ENCODE measurements around the gene WDR86.

Gene WDR86

DNA sequence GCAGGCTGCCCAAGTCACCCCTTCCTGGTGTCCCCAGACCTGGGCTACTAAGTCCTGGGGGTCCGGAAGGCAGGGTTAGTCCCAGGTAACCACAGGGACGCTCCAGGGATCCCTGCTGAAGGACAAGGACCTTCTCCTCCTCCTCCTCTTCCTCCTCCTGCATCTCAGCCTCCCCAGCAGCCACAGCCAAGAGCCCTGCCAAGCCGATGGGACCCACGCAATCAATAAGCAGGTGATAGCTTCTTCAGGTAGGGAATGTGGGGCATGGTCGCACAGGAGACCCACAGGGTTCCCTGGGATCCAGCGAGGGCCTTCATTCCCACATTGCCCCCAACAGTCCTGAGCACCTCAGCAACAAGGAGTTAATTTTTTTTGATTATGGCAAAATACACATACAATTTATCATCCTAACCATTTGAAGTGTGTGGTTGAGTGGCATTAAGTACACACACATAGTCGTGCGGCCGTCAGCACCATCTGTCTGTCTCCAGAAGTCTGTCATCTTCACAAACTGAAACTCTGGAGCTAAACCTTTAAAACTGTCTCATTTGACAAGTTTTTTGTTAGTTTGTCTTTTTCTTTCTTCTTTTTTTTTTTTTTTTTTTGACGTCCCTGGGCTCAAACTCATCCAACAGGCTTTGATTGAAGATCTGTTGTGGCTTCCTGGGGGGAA lies 18.0 kb upstream of the WDR86 start:
- H3K4me3 Mint-ChIP-seq, result no peak overlapping the region
- no peak for DNase-seq (ENCODE audit: low spot score)
- no peaks in the 10 kb centered on the region for H3K36me3 Mint-ChIP-seq (ENCODE audit: low read depth)
- H3K27me3 Mint-ChIP-seq (ENCODE audit: low read depth), result no peaks in the 10 kb centered on the region
- H3K4me1 Mint-ChIP-seq (ENCODE audit: low read depth), result peaks cover 33% of the 10 kb centered on the region
- H3K9me3 Mint-ChIP-seq, result no peaks in the 10 kb centered on the region
- peak overlapping the region; percentile 20 for H3K27ac Mint-ChIP-seq

DNA sequence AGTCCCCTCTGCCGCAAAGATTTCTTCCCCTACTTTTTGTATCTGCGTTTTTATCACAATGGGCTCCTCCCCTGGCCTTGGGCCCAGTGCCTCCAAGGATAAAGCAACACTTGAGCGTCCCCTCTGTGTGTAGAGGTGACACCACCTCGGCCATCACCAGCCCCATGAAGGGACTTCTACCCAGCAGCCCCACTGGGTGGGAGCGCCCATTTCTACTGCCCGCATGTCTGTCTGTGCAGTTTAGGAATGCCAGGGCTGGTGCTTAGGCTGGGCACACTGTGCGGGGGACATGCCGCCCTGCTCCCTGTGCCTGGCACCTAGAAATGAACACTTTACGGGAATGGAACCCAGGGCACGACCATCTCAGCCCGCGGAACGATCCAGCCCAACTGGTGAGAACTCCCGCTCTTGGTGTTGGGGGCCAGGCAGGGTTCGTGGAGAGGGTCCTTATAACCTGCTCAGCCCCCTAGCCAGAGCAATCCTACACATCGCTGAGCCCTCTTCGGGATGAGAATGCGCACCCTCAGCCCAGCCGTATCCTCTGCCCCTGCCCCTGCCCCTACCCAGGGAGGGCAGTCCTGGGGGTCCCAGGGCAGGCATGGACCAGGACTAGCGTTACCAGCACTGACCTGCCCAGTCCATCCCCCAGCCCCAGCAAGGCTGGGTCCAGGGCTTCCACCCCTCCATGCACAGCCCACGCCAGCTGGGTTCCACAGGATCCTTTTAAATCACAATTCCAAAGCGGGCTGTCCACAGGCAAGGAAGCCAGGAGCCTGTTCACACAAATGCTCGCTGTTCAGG lies 17.3 kb upstream of the WDR86 start:
- no peak overlapping the region for H3K27ac Mint-ChIP-seq
- peaks cover 30% of the 10 kb centered on the region for H3K4me1 Mint-ChIP-seq (ENCODE audit: low read depth)
- no peaks in the 10 kb centered on the region for H3K27me3 Mint-ChIP-seq (ENCODE audit: low read depth)
- DNase-seq (ENCODE audit: low spot score), result no peak
- H3K9me3 Mint-ChIP-seq, result peaks cover 3% of the 10 kb centered on the region
- no peaks in the 10 kb centered on the region for H3K36me3 Mint-ChIP-seq (ENCODE audit: low read depth)
- H3K4me3 Mint-ChIP-seq, result no peak overlapping the region

DNA sequence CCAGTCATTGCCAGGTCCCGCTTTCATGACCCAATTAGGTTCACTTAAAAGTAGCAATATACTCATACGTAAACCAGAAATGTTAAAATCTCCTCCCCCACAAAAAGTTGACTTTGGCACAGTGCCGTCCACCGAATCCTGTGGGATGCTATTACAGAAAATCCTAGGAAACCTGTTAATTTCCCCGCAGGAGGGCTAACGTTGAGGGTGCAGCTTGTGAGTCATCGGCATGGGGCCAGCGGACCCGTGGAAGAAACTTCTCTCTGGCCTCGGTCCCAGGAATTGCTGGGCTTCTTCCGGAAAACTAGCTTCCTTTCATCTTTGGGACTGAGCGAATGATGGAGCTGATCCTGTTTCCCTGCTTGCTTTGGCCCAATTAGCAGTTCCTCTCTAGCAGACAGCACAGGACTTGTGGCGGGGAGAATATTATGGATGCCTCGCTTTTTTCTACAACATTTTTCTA lies 16.6 kb upstream of the WDR86 start:
- DNase-seq (ENCODE audit: low spot score), result no peak
- Mint-ChIP-seq H3K4me3 (no peak overlapping the region), H3K27me3 (ENCODE audit: low read depth) (peaks cover 5% of the 10 kb centered on the region), H3K4me1 (ENCODE audit: low read depth) (peaks cover 29% of the 10 kb centered on the region), H3K36me3 (ENCODE audit: low read depth) (peaks cover 4% of the 10 kb centered on the region), H3K27ac (no peak overlapping the region), H3K9me3 (peaks cover 9% of the 10 kb centered on the region)

DNA sequence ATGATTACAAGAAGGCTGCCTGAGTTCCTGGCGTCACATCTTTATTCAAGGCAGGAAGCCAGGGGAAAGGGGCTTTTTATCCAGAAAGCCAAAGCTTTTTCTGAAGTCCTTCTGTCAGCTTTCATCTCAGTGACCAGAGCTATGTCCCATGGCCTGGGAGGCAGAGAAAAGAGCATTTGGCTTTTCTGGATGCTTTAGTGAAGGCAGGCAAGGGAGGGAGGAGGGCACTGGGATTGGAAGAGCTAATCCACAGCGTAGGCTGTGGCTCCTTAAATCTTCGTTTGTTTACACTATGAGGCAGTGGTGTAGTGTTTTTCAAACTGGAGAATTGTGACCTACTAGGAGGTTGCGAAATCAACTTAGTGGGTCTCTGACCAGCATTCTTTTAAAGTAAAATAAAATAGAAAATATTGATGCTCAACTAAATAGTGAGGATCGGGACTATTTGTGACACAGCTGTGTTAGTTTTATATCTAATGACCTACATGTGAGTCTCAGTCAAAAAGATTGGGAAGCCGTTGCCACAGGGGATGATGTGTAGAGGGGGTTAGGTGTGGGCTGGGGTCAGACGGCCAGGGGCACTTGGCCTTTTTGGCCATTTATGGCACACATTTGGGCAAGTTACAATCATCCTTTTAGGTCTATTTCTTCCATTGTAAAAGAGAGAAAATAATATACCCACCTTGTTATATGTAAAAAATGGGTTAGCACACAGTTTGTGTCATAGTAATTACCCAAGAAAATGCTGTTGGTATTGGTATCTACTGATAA lies 16.0 kb upstream of the WDR86 start:
- Mint-ChIP-seq H3K27me3 (ENCODE audit: low read depth) (peaks cover 5% of the 10 kb centered on the region), H3K4me1 (ENCODE audit: low read depth) (peaks cover 27% of the 10 kb centered on the region), H3K9me3 (peaks cover 9% of the 10 kb centered on the region), H3K36me3 (ENCODE audit: low read depth) (peaks cover 4% of the 10 kb centered on the region), H3K27ac (no peak overlapping the region), H3K4me3 (no peak overlapping the region)
- no peak for DNase-seq (ENCODE audit: low spot score)

DNA sequence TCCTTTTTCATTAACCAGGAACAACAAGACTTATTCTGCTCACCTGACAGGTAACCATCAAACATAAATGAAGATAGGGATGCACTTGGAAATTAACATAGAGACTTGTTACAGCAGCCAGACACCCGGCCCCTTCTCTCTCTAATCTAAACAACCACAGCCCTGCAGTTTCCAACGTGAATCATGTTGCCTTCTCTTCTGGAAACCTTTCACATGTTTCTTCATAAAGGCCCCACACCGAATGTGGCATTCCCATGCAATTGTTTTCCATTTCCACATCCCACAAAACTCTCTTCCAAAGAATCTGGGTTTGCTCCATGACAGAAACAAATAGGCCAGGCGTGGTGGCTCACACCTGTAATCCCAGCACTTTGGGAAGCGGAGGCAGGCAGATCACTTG lies 15.0 kb upstream of the WDR86 start:
- Mint-ChIP-seq H3K4me3 (no peak overlapping the region), H3K4me1 (ENCODE audit: low read depth) (peaks cover 19% of the 10 kb centered on the region), H3K27me3 (ENCODE audit: low read depth) (peaks cover 5% of the 10 kb centered on the region), H3K36me3 (ENCODE audit: low read depth) (peaks cover 4% of the 10 kb centered on the region), H3K9me3 (peaks cover 12% of the 10 kb centered on the region), H3K27ac (no peak overlapping the region)
- no peak for DNase-seq (ENCODE audit: low spot score)

DNA sequence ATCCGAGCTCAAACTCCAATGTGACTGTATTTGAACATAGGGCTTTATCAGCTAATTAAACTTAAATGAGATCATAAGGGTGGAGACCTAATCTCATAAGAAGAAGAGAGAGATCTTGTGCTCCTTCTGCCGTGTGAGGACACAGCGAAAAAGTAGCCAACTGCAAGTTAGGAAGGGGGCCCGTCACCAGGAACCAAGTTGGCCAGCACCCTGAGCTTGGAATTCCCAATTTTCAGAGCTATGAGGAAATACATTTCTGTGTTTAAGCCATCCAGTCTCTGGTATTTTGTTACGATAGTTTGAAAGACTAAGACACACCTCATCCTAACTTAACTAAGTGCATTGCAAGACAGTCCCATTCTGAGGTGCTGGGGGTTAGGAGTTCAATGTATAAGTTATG lies 14.1 kb upstream of the WDR86 start:
- no peak overlapping the region for H3K4me3 Mint-ChIP-seq
- no peak overlapping the region for H3K27ac Mint-ChIP-seq
- H3K4me1 Mint-ChIP-seq (ENCODE audit: low read depth), result peaks cover 11% of the 10 kb centered on the region
- H3K27me3 Mint-ChIP-seq (ENCODE audit: low read depth), result peaks cover 5% of the 10 kb centered on the region
- DNase-seq (ENCODE audit: low spot score), result no peak
- peaks cover 4% of the 10 kb centered on the region for H3K36me3 Mint-ChIP-seq (ENCODE audit: low read depth)
- H3K9me3 Mint-ChIP-seq, result peaks cover 12% of the 10 kb centered on the region

DNA sequence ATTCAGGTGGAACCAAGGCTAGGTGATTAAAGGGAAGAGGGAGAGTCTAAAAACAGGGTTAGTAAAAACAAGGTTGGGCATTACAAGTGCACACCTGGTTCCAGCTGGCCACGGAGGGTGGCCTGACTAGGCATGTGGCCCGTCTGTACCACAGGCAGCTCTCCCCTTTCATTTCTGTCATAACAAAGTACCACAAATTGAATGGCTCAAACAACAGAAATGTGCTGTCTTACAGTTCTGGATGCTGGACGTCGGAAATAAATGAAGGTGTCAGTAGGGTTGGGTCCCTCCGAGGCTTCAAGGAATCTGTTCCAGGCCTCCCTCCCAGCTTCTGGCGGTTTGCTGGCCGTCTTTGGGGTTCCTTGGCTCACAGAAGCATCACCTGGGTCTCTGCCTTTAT lies 13.4 kb upstream of the WDR86 start:
- H3K27ac Mint-ChIP-seq, result no peak overlapping the region
- H3K27me3 Mint-ChIP-seq (ENCODE audit: low read depth), result peaks cover 7% of the 10 kb centered on the region
- H3K4me3 Mint-ChIP-seq, result no peak overlapping the region
- H3K4me1 Mint-ChIP-seq (ENCODE audit: low read depth), result peaks cover 4% of the 10 kb centered on the region
- peaks cover 12% of the 10 kb centered on the region for H3K9me3 Mint-ChIP-seq
- peaks cover 4% of the 10 kb centered on the region for H3K36me3 Mint-ChIP-seq (ENCODE audit: low read depth)
- DNase-seq (ENCODE audit: low spot score), result no peak

DNA sequence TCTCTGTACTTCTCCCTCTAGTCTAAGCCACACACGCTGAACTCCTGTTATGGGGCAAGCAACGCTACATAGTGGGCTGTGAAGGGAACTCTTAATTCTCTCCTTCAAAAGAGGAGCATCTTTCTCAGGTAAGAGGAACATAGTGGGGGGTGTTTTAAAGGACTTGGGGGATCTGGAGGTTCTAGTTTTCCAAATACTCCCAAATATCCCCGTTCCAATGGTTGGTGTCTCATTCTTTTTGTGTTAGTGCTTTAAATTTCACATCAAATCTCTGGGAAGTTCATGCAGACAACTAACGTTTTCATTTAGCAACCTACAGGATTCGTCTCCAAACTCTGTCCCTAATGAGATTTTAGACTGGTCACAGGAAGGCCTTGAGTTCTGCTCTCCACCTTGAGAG lies 12.4 kb upstream of the WDR86 start:
- DNase-seq (ENCODE audit: low spot score), result no peak
- no peak overlapping the region for H3K27ac Mint-ChIP-seq
- peaks cover 11% of the 10 kb centered on the region for H3K27me3 Mint-ChIP-seq (ENCODE audit: low read depth)
- no peak overlapping the region for H3K4me3 Mint-ChIP-seq
- peaks cover 4% of the 10 kb centered on the region for H3K36me3 Mint-ChIP-seq (ENCODE audit: low read depth)
- no peaks in the 10 kb centered on the region for H3K4me1 Mint-ChIP-seq (ENCODE audit: low read depth)
- peaks cover 12% of the 10 kb centered on the region for H3K9me3 Mint-ChIP-seq

DNA sequence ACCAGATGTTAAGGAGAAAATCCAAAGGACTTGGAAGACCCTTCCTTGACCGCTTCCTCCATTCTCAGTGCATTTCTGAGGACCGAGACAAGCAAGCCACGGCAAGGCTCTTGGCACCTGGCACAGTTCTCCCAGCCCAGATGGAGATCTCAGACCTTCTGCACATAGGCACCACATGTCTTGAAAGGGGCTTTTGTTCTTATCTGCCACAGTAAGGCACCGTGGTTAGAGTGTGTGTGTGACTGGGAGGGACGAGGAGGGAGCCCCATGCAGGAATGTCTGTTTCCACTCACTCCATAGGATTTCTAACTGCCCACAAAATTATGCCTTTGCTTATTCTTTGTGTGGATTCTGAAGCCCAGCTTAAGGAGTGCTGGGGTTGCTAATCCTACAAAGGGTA lies 10.3 kb upstream of the WDR86 start:
- DNase-seq (ENCODE audit: low spot score), result no peak
- Mint-ChIP-seq H3K4me3 (no peak overlapping the region), H3K9me3 (peaks cover 12% of the 10 kb centered on the region), H3K27me3 (ENCODE audit: low read depth) (peaks cover 20% of the 10 kb centered on the region), H3K27ac (no peak overlapping the region), H3K36me3 (ENCODE audit: low read depth) (peaks cover 4% of the 10 kb centered on the region), H3K4me1 (ENCODE audit: low read depth) (no peaks in the 10 kb centered on the region)

DNA sequence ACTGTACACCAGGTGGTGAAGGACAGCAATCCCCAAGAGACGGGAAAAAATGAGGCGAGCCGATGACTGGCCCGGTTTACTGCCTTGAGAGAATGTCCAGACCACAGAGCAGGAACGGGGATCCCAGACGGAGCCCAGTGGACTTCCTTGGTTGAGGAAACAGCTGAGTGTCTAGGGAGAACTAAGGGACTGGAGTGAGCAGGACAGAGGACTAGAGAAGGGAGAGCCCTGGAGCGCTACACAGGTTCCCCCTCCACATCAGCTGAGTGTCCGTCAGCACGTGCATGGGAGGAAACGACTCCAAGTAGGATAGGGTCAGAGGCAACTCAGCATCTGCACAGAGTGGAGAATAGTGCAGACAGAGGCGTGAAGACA lies 7.1 kb upstream of the WDR86 start:
- peaks cover 43% of the 10 kb centered on the region for H3K27me3 Mint-ChIP-seq (ENCODE audit: low read depth)
- DNase-seq (ENCODE audit: low spot score), result no peak
- H3K9me3 Mint-ChIP-seq, result peaks cover 7% of the 10 kb centered on the region
- peaks cover 3% of the 10 kb centered on the region for H3K36me3 Mint-ChIP-seq (ENCODE audit: low read depth)
- peaks cover 4% of the 10 kb centered on the region for H3K4me1 Mint-ChIP-seq (ENCODE audit: low read depth)
- no peak overlapping the region for H3K27ac Mint-ChIP-seq
- H3K4me3 Mint-ChIP-seq, result no peak overlapping the region

DNA sequence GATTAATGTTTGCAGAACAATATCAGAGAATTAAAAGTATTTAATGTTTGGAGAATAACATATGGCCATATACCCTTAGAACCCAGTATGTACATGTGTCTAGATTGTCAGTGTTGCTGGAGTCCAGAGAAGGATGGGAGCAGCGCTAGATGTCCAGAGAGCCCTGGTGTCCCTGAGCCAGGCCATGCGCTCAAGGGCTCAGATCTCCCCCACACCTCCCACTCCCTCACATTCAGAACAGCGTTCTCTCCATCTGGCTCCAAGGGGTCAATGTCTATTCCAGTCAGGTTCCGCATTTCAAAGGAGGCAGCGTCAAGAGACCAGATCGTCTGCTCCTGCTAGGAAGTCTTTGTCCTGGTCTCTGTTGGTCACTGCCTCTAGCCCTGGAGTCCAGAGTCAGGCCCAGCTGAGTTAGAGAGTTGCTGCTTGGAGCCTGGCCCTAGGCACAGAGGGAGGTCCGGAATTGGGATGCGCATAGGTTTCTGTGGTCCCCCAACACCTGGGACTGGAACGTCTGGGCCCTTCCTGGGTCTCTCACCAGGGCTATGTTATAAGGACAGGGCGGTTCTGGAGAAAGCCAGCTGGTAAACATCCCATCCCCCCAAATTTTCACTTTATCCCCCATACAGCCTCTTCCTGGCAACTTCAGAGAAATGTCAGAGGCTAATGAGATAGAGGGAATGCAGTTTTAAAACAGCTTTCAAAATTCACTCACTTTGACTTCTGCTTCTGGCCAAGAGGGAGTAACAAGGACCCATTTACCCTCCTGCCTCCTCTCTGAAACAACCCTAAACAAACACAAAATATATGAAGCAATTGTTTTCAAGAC lies 6.5 kb upstream of the WDR86 start:
- Mint-ChIP-seq H3K4me3 (no peak overlapping the region), H3K4me1 (ENCODE audit: low read depth) (peaks cover 4% of the 10 kb centered on the region), H3K36me3 (ENCODE audit: low read depth) (no peaks in the 10 kb centered on the region), H3K27me3 (ENCODE audit: low read depth) (peaks cover 45% of the 10 kb centered on the region), H3K27ac (no peak overlapping the region), H3K9me3 (peaks cover 3% of the 10 kb centered on the region)
- no peak for DNase-seq (ENCODE audit: low spot score)

DNA sequence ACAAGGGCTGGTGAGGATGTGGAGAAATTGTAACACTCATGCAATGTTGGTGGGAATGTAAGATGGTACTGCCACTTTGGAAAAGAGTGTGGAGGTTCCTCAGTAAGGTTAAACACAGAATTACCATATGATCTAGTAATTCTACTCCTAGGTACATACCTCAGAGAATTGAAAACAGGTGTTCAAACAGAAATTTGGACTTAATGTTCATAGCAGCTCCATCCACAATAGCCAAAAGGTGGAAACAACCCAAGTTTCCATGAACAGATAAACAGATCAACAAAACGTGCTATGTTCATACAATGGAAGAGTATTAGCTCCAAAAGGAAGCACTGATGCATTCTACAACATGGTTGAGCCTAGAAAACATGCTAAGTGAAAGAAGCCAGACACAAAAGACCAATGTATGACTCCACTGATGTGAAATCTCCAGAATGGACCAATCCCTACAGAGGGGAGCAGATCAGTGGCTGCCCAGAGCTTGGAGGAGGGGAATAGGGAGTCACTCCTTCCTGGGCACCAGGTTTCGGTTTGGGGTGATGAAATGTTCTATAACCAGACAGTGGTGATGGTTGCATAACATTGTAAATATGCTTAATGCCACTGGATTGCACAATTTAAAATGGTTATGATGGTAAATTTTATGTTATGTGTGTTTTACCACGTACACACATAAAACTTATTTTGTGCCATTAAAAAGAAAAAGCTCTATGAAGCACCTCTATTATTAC lies 5.7 kb upstream of the WDR86 start:
- peaks cover 3% of the 10 kb centered on the region for H3K9me3 Mint-ChIP-seq
- H3K36me3 Mint-ChIP-seq (ENCODE audit: low read depth), result no peaks in the 10 kb centered on the region
- peaks cover 53% of the 10 kb centered on the region for H3K27me3 Mint-ChIP-seq (ENCODE audit: low read depth)
- H3K4me3 Mint-ChIP-seq, result no peak overlapping the region
- DNase-seq (ENCODE audit: low spot score), result no peak
- no peak overlapping the region for H3K27ac Mint-ChIP-seq
- peaks cover 4% of the 10 kb centered on the region for H3K4me1 Mint-ChIP-seq (ENCODE audit: low read depth)

DNA sequence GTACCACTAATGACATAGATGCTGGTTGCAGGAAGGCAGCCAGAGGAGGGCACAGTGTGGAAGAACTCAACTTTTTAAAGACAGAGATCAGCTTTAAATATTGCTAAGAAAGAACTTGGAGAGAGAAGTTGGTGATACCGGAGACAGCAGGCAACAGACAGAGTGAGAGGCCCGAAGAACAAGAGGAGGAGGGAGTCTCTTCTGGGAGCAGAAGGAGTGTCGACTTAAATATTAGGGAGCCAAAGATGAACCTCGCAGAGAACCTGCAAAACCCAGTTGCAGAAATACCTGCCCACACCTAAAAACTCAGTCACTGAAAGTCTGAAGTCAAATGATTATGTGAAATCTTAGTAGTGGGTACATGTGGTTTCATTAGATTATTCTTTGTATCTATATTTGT lies 3.4 kb upstream of the WDR86 start:
- no peak overlapping the region for H3K27ac Mint-ChIP-seq
- peaks cover 9% of the 10 kb centered on the region for H3K4me1 Mint-ChIP-seq (ENCODE audit: low read depth)
- DNase-seq (ENCODE audit: low spot score), result no peak
- H3K27me3 Mint-ChIP-seq (ENCODE audit: low read depth), result peaks cover 65% of the 10 kb centered on the region
- H3K36me3 Mint-ChIP-seq (ENCODE audit: low read depth), result no peaks in the 10 kb centered on the region
- H3K9me3 Mint-ChIP-seq, result no peaks in the 10 kb centered on the region
- no peak overlapping the region for H3K4me3 Mint-ChIP-seq

Data from T-helper 2 cell treated with Interferon-gamma antibody and Interleukin-4, amounts not matched to agents 5 μg/mL and 100 μg/mL, for 36 hours (primary cell).